NOMO-1 (cell line): ENCODE data around the gene GNAI3.

Experiments used
- DNase-seq, 2 experiments: peaks; one replicate each; lab custom pipeline; 2025; ENCODE audit not compliant: unreplicated experiment in 2 of 2; lab: John Stamatoyannopoulos, UW

GNAI3 gene

GRCh38 chr1:109523706-109524105 is 24.7 kb upstream of the GNAI3 start:
- DNase-seq: no peak

- DNase-seq: no peak
Measured at GRCh38 chr1:109527098-109527811, 21.2 kb upstream of the GNAI3 start.

GRCh38 chr1:109527846-109528695 is 20.3 kb upstream of the GNAI3 start:
- DNase-seq: no peak

- DNase-seq: no peak
Measured at GRCh38 chr1:109528712-109529111, 19.7 kb upstream of the GNAI3 start.

- DNase-seq: no peak
Measured at GRCh38 chr1:109529881-109530456, 18.4 kb upstream of the GNAI3 start.

GRCh38 chr1:109530457-109531087 is 17.8 kb upstream of the GNAI3 start:
- DNase-seq: no peak

- no peak for DNase-seq
Measured at GRCh38 chr1:109531380-109531779, 17.0 kb upstream of the GNAI3 start.

GRCh38 chr1:109531826-109532364 is 16.5 kb upstream of the GNAI3 start:
- no peak for DNase-seq

- DNase-seq: peak; percentile 47 to 56
Measured at GRCh38 chr1:109532365-109533136, 15.9 kb upstream of the GNAI3 start.

GRCh38 chr1:109534307-109534858 is 14.0 kb upstream of the GNAI3 start:
- no peak for DNase-seq

GRCh38 chr1:109535481-109535880 is 12.9 kb upstream of the GNAI3 start:
- no peak for DNase-seq

GRCh38 chr1:109535971-109536491 is 12.4 kb upstream of the GNAI3 start:
- DNase-seq: no peak

- DNase-seq: no peak
Measured at GRCh38 chr1:109537450-109538178, 10.8 kb upstream of the GNAI3 start.

- no peak for DNase-seq
Measured at GRCh38 chr1:109538827-109539555, 9.4 kb upstream of the GNAI3 start.

- DNase-seq: no peak
Measured at GRCh38 chr1:109539676-109540075, 8.7 kb upstream of the GNAI3 start, which contains the start of gene GPR61. Gene GPR61, plus strand, starts transcription at chr1:109539872. Its CDS starts 3,151 bp downstream, at chr1:109543023.

- DNase-seq: no peak
Measured at GRCh38 chr1:109541102-109541501, 7.3 kb upstream of the GNAI3 start.

GRCh38 chr1:109542657-109543056 is 5.8 kb upstream of the GNAI3 start:
- no peak for DNase-seq

GRCh38 chr1:109543283-109543987 is 5.0 kb upstream of the GNAI3 start:
- no peak for DNase-seq
